OCI-LY1 (cell line): ENCODE results near the gene SLC2A9.

Source experiments
- H2AFZ ChIP-seq: fragments of 200-600 bp; sonication (generic), shearing (Covaris generic); 2 replicates; pipeline ENCODE4 v1.6.0; 2014; ENCODE audit warnings: antibody characterized with exemption, mild to moderate bottlenecking, low read length
- H3F3A ChIP-seq: fragments of 200-600 bp; sonication (generic), shearing (Covaris generic); 2 replicates; pipeline ENCODE4 v1.6.0; 2014; ENCODE audit warnings: mild to moderate bottlenecking, antibody characterized with exemption, low read length, moderate library complexity; ENCODE audit not compliant: insufficient read depth
- H3K27ac ChIP-seq: fragments of 200-600 bp; sonication (generic); 2 replicates; pipeline ENCODE4 v1.5.1; 2014; ENCODE audit warnings: low read length, mixed run types, mild to moderate bottlenecking, low read depth; ENCODE audit not compliant: poor library complexity, severe bottlenecking
- H3K27me3 ChIP-seq: fragments of 200-600 bp; sonication (generic); 2 replicates; pipeline ENCODE4 v1.6.0; 2014; ENCODE audit warnings: antibody characterized with exemption, mild to moderate bottlenecking, low read length, moderate library complexity; ENCODE audit not compliant: insufficient read depth
- H3K36me3 ChIP-seq: fragments of 200-600 bp; sonication (generic); 2 replicates; pipeline ENCODE4 v1.6.1; 2014; ENCODE audit warnings: mild to moderate bottlenecking, antibody characterized with exemption, low read length, moderate library complexity, mixed read lengths; ENCODE audit not compliant: insufficient read depth
- H3K4me1 ChIP-seq: fragments of 200-600 bp; sonication (generic); 2 replicates; pipeline ENCODE4 v1.5.1; 2014; ENCODE audit warnings: mild to moderate bottlenecking, low read length, moderate library complexity; ENCODE audit not compliant: insufficient read depth, severe bottlenecking
- H3K4me2 ChIP-seq: fragments of 200-600 bp; sonication (generic), shearing (Covaris generic); 2 replicates; pipeline ENCODE4 v1.6.1; 2014; ENCODE audit warnings: low read length
- H3K4me3 ChIP-seq: fragments of 200-600 bp; sonication (generic); 2 replicates; pipeline ENCODE4 v1.5.1; 2014; ENCODE audit warnings: low read length, low read depth, mild to moderate bottlenecking, mixed read lengths; ENCODE audit not compliant: poor library complexity, severe bottlenecking
- H3K79me2 ChIP-seq: fragments of 200-600 bp; shearing (Covaris generic); 2 replicates; pipeline ENCODE4 v1.6.1; 2016; ENCODE audit warnings: mixed run types, low read length, mixed read lengths; ENCODE audit not compliant: insufficient read depth
- H3K9ac ChIP-seq: fragments of 200-600 bp; sonication (generic), shearing (Covaris generic); 2 replicates; pipeline ENCODE4 v1.6.1; 2014; ENCODE audit warnings: mild to moderate bottlenecking, low read length, mixed read lengths
- H3K9me2 ChIP-seq: fragments of 200-600 bp; sonication (generic), shearing (Covaris generic); 2 replicates; pipeline ENCODE4 v1.6.1; 2014; ENCODE audit warnings: low read depth, mild to moderate bottlenecking, low read length, mixed read lengths
- H3K9me3 ChIP-seq: fragments of 200-600 bp; shearing (Covaris generic); 2 replicates; pipeline ENCODE4 v1.6.1; 2014; ENCODE audit warnings: low read length, mixed read lengths
- H4K20me1 ChIP-seq: fragments of 200-600 bp; sonication (generic), shearing (Covaris generic); 2 replicates; pipeline ENCODE4 v1.6.0; 2016; ENCODE audit warnings: mild to moderate bottlenecking, low read length; ENCODE audit not compliant: insufficient read depth
- CTCF ChIP-seq: fragments of 200-600 bp; sonication (generic), shearing (Covaris generic); IDR thresholded peaks from 2 replicates; pipeline ENCODE4 v1.5.1; 2017; ENCODE audit warnings: mild to moderate bottlenecking, antibody characterized with exemption, low read length, moderate library complexity, mixed read lengths
- EZH2 ChIP-seq: fragments of 200-600 bp; sonication (generic), shearing (Covaris generic); IDR thresholded peaks from 2 replicates; pipeline ENCODE4 v1.8.0; 2017; ENCODE audit warnings: borderline replicate concordance, mixed run types, mild to moderate bottlenecking, antibody characterized with exemption, low read length, moderate library complexity, mixed read lengths

Gene SLC2A9

GRCh38 chr4:9988363-9988749 lies 32.9 kb downstream of the SLC2A9 start:
- no peaks in the 10 kb centered on the region for H3K9me3 ChIP-seq

GRCh38 chr4:9987749-9988362 lies 33.4 kb downstream of the SLC2A9 start:
- no peaks in the 10 kb centered on the region for H3K36me3 ChIP-seq
- no peak overlapping the region for H2AFZ ChIP-seq
- TF ChIP-seq CTCF: no peak
- no peaks in the 10 kb centered on the region for H3F3A ChIP-seq
- H3K9me3 ChIP-seq: no peaks in the 10 kb centered on the region
- no peak overlapping the region for H3K9ac ChIP-seq
- no peak overlapping the region for H3K4me3 ChIP-seq
- no peaks in the 10 kb centered on the region for H4K20me1 ChIP-seq
- H3K79me2 ChIP-seq: no peaks in the 10 kb centered on the region
- no peaks in the 10 kb centered on the region for H3K27me3 ChIP-seq
- H3K4me1 ChIP-seq: no peaks in the 10 kb centered on the region
- H3K27ac ChIP-seq: no peak overlapping the region
- H3K4me2 ChIP-seq: no peak overlapping the region
- no peaks in the 10 kb centered on the region for H3K9me2 ChIP-seq

More at GRCh38 chr4:9988363-9988749, 32.9 kb downstream of the SLC2A9 start:
- TF ChIP-seq CTCF: no peak
- Histone ChIP-seq H3K9me2 (no peaks in the 10 kb centered on the region), H3K9ac (no peak overlapping the region), H3K4me1 (no peaks in the 10 kb centered on the region), H3K27ac (no peak overlapping the region), H3K27me3 (no peaks in the 10 kb centered on the region), H3K79me2 (no peaks in the 10 kb centered on the region), H3K4me2 (no peak overlapping the region), H3F3A (no peaks in the 10 kb centered on the region), H3K36me3 (no peaks in the 10 kb centered on the region), H2AFZ (no peak overlapping the region), H4K20me1 (no peaks in the 10 kb centered on the region), H3K4me3 (no peak overlapping the region)

- Histone ChIP-seq H3K4me2 (no peak overlapping the region), H3K9ac (no peak overlapping the region), H3K79me2 (no peaks in the 10 kb centered on the region), H3K9me3 (no peaks in the 10 kb centered on the region), H2AFZ (no peak overlapping the region), H3K4me1 (no peaks in the 10 kb centered on the region), H3K27me3 (no peaks in the 10 kb centered on the region), H3F3A (no peaks in the 10 kb centered on the region), H3K36me3 (no peaks in the 10 kb centered on the region), H3K27ac (no peak overlapping the region), H4K20me1 (no peaks in the 10 kb centered on the region), H3K4me3 (no peak overlapping the region), H3K9me2 (no peaks in the 10 kb centered on the region)
- TF ChIP-seq CTCF (no peak), EZH2 (no peak)
Observed at GRCh38 chr4:9984621-9985020, 36.7 kb downstream of the SLC2A9 start.
